Stimulated activated CD8-positive, alpha-beta memory T cell treated with anti-CD3 and anti-CD28 coated beads, Interleukin-4, amount 100 ng/mL, for 4 hours (primary cell): ENCODE results near the gene FRAT2.
"Not testable (repeated sequence)": the region's sequence is repeated elsewhere in the genome, so short reads cannot be mapped to it uniquely, and the experiment has no call there.

Source experiments
- DNase-seq, 2 donors: peaks; one replicate each; pipeline ENCODE4 v3.0.0-alpha.2; 2020; ENCODE audit warnings: low read depth in 2 of 2, low spot score in 1 of 2

Gene FRAT2

DNA sequence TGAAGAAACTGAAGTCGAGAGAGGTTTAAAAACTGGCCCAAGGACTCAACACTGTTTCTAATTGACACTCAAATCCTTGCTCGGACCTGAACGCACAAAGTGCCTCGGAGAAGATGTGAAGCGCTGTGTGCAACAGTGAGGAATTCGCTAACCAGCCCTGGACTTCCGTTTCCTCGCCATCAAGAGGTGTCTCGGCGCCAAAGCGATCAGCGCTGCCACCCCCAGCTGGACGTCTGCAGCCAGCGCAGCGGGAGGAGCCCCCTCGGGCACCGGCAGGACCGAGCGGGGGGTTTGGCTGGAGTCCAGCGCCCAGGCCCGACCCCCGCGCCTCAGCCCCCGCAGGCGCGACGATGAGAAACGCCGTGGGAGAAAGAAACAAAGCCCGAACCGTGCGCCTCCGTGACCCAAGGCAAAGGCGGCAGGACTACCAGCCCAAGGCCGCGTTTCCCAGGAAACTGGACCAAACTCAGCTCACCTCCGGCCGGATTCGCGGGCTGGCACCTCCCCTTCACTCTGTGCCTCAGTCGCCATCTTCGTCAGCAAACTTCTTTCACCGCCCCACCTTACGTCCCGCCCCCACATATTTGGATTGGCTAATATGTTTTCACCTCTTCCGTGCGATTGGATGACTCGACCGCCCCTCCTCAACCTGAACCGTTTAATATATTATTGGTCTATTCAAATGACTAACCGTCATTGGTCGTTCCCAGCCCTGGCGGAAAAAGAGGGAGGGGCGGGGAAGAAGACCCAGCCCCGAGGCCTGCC lies 42.2 kb downstream of the FRAT2 start, which contains the start of gene ARHGAP19:
Gene ARHGAP19 (minus strand): TSS at position 541 of the 765 bp plus-strand sequence. CDS start 10 bp downstream, at position 531.
- peak; percentile 84 to 86 for DNase-seq

DNA sequence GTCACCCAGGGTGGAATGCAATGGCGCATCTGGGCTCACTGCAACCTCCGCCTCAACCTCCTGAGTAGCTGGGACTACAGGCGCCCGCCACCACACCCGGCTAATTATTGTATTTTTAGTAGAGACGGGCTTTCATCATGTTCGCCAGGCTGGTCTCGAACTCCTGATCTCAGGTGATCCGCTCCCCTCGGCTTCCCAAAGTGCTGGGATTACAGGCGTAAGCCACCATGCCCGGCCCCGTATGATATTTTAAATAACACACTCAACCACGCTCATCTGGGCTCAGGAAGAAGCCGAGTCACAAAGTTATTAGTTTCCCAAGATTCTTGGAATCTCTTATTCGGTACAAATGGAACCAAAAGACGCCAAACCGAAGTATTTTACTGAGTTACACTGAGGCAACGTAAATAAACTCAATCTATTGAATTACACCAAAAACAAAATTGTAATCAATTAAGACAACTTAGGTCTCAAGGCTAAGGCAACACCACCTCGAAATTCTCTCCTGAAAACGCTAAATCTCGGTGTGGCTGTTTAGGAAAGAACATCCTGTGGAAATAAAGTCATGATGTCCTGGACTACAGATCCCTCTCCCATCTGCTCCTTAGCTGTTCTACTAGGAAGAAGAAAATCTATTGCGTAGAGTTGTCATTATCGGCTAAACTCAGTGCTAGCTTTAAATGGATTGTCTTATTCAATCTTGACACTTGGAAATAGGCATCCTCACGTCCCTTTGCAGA lies 43.0 kb downstream of the FRAT2 start:
- no peak for DNase-seq

DNA sequence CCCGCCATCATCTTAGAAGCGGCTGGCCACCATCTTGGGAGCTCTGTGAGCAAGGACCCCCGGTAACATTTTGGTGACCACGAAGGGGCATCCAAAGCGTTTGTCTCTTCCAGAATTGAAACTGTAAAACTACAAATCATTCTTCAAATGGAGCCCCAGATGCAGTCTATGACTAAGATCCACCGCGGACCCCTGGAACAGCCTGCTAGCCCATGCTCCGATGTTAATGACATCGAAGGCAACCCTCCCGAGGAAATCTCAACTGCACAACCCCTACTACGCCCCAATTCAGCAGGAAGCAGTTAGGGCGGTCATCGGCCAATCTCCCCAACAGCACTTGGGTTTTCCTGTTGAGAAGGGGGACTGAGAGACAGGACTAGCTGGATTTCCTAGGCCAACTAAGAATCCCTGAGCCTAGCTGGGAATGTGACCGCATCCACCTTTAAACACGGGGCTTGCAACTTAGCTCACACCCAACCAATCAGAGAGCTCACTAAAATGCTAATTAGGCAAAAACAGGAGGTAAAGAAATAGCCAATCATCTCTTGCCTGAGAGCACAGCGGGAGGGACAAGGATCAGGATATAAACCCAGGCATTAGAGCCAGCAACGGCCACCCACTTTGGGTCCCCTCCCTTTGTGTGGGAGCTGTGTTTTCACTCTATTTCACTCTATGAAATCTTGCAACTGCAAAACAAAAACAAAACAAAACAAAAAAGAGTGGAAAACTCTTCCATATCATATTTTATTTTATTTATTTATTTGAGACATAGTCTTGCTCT lies 43.8 kb downstream of the FRAT2 start:
- not testable (repeated sequence) for DNase-seq

DNA sequence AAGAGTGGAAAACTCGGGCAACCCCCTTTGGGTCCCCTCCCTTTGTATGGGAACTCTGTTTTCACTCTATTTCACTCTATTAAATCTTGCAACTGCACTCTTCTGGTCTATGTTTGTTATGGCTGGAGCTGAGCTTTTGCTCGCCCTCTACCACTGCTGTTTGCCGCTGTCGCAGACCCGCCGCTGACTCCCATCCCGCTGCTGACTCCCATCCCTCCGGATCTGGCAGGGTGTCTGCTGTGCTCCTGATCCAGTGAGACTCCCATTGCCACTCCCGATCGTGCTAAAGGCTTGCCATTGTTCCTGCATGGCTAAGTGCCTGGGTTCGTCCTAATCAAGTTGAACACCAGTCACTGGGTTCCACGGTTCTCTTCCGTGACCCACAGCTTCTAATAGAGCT lies 44.5 kb downstream of the FRAT2 start:
- DNase-seq, result not testable (repeated sequence)
